Keratinocyte (primary cell): Measurements from ENCODE around the gene EHBP1. TPM values are rescaled to one million over a fixed set of nuclear protein-coding genes. Genes with fewer than 3 reads are reported as not detected.

Experiments
- DNase-seq: peaks from one replicate; pipeline ENCODE4 v3.0.0-alpha.2; 2011; ENCODE audit warnings: low read depth, missing footprints, low spot score
- FAIRE-seq: peaks from 2 replicates; lab custom pipeline; 2011; peaks lifted over from hg19 to GRCh38; lab: Jason Lieb, UNC
- H2AFZ ChIP-seq: 2 replicates; pipeline ENCODE4 v1.6.0; 2012; ENCODE audit warnings: low read length, control low read depth, inconsistent platforms; ENCODE audit not compliant: control insufficient read depth
- H3K27ac ChIP-seq: 2 replicates; pipeline ENCODE4 v1.5.1; 2011; ENCODE audit warnings: low read length; ENCODE audit not compliant: control insufficient read depth, insufficient read depth
- H3K27me3 ChIP-seq: 3 replicates; pipeline ENCODE4 v1.6.0; 2011; ENCODE audit warnings: low read length; ENCODE audit not compliant: control insufficient read depth, insufficient read depth; ENCODE audit errors: extremely low read depth
- H3K36me3 ChIP-seq, 2 experiments: 2 replicates in 1 of 2; 3 replicates in 1 of 2; pipeline ENCODE4 v1.5.1; 2011; ENCODE audit warnings: low read length in 2 of 2, mild to moderate bottlenecking in 1 of 2; ENCODE audit not compliant: control insufficient read depth in 2 of 2, insufficient read depth in 2 of 2; ENCODE audit errors: extremely low read depth in 1 of 2
- H3K4me1 ChIP-seq: 3 replicates; pipeline ENCODE4 v1.5.1; 2011; ENCODE audit warnings: low read length; ENCODE audit not compliant: control insufficient read depth, insufficient read depth; ENCODE audit errors: extremely low read depth
- H3K4me2 ChIP-seq: 3 replicates; pipeline ENCODE4 v1.6.0; 2011; ENCODE audit warnings: low read depth, low read length; ENCODE audit not compliant: control insufficient read depth, insufficient read depth; ENCODE audit errors: extremely low read depth
- H3K4me3 ChIP-seq, 3 experiments: fragments of 200-600 bp in 1 of 3; sonication (generic) in 1 of 3; 2 replicates in 2 of 3; 3 replicates in 1 of 3; pipeline ENCODE4 v1.5.1; 2011 to 2016; ENCODE audit warnings: low read length in 3 of 3, mild to moderate bottlenecking in 3 of 3, control low read depth in 2 of 3, inconsistent platforms in 1 of 3, low read depth in 1 of 3, mixed read lengths in 1 of 3, mixed run types in 1 of 3, moderate library complexity in 1 of 3; ENCODE audit not compliant: control insufficient read depth in 2 of 3, insufficient read depth in 2 of 3; ENCODE audit errors: extremely low read depth in 1 of 3
- H3K79me2 ChIP-seq: 2 replicates; pipeline ENCODE4 v1.6.0; 2012; ENCODE audit warnings: low read length; ENCODE audit not compliant: control insufficient read depth, insufficient read depth
- H3K9ac ChIP-seq: 3 replicates; pipeline ENCODE4 v1.6.0; 2011; ENCODE audit warnings: low read length; ENCODE audit not compliant: control insufficient read depth, insufficient read depth; ENCODE audit errors: extremely low read depth
- H3K9me1 ChIP-seq: 3 replicates; pipeline ENCODE4 v1.6.0; 2011; ENCODE audit warnings: low read length; ENCODE audit not compliant: control insufficient read depth, insufficient read depth; ENCODE audit errors: extremely low read depth
- H3K9me3 ChIP-seq: 2 replicates; pipeline ENCODE4 v1.5.1; 2012; ENCODE audit warnings: low read depth, low read length; ENCODE audit not compliant: control insufficient read depth
- H4K20me1 ChIP-seq: 3 replicates; pipeline ENCODE4 v1.6.0; 2011; ENCODE audit warnings: low read length; ENCODE audit not compliant: control insufficient read depth, insufficient read depth; ENCODE audit errors: extremely low read depth
- EZH2 ChIP-seq: IDR thresholded peaks from one replicate; pipeline ENCODE4 v1.6.1; 2012; ENCODE audit warnings: inconsistent platforms, mild to moderate bottlenecking, low read length, moderate library complexity
- dilution Hi-C: fragments of 300-500 bp; cut with MboI; formaldehyde crosslinking; loops from one replicate; pipeline ENCODE4 v1.7.0; 2020; ENCODE audit warnings: low sequenced_read_pairs; ENCODE audit not compliant: extremely low pct_ligation_motif_present
- polyA plus RNA-seq, 5 experiments: library from polyadenylated mRNA; depleted of rRNA in 3 of 5; stranded (reverse) in 3 of 5; stranded (forward) in 1 of 5; unstranded in 1 of 5; fragments of >200 nt; gene quantifications; 1 replicate in 1 of 5; 2 replicates in 3 of 5; 3 replicates in 1 of 5; pipeline versions ENCODE4 v1.2.1 to v1.2.3, GENCODE V29; 2011 to 2012; ENCODE audit warnings: missing spikeins in 2 of 5, low read depth in 1 of 5, low replicate concordance in 1 of 5
- TF ChIP-seq, protein P1 (sequence below), 3 experiments: IDR thresholded peaks in 1 of 3; conservative IDR thresholded peaks in 1 of 3; optimal IDR thresholded peaks in 1 of 3; 2 replicates in 2 of 3; 3 replicates in 1 of 3; pipeline versions ENCODE3 to v1.5.1; 2011; ENCODE audit warnings: low read length in 3 of 3, mild to moderate bottlenecking in 3 of 3, moderate library complexity in 2 of 3, control low read depth in 1 of 3, inconsistent platforms in 1 of 3; ENCODE audit not compliant: insufficient read depth in 2 of 3; ENCODE audit errors: extremely low read depth in 1 of 3

Gene EHBP1
- polyA plus RNA-seq, 1 donor (not counting 4 experiments of a cell fraction or from before 2014, with no cell fraction given) = 59.0 TPM

GRCh38 chr2:62687636-62688035, 17.9 kb upstream of the EHBP1 start:
- H3K4me3 ChIP-seq = no peak overlapping the region
- no peak overlapping the region for H2AFZ ChIP-seq
- no peak overlapping the region for H3K9ac ChIP-seq
- no peaks in the 10 kb centered on the region for H3K27me3 ChIP-seq
- no peaks in the 10 kb centered on the region for H3K9me1 ChIP-seq
- H4K20me1 ChIP-seq = no peaks in the 10 kb centered on the region
- dilution Hi-C loops = no loop called here
- H3K4me2 ChIP-seq = no peak overlapping the region
- no peaks in the 10 kb centered on the region for H3K9me3 ChIP-seq
- no peak for TF ChIP-seq EZH2
- TF ChIP-seq, protein P1, sequence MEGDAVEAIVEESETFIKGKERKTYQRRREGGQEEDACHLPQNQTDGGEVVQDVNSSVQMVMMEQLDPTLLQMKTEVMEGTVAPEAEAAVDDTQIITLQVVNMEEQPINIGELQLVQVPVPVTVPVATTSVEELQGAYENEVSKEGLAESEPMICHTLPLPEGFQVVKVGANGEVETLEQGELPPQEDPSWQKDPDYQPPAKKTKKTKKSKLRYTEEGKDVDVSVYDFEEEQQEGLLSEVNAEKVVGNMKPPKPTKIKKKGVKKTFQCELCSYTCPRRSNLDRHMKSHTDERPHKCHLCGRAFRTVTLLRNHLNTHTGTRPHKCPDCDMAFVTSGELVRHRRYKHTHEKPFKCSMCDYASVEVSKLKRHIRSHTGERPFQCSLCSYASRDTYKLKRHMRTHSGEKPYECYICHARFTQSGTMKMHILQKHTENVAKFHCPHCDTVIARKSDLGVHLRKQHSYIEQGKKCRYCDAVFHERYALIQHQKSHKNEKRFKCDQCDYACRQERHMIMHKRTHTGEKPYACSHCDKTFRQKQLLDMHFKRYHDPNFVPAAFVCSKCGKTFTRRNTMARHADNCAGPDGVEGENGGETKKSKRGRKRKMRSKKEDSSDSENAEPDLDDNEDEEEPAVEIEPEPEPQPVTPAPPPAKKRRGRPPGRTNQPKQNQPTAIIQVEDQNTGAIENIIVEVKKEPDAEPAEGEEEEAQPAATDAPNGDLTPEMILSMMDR (optimal IDR thresholded peaks at IDR 0.05 in 1 of 3, IDR thresholded peaks at IDR 0.05 in 1 of 3, conservative IDR thresholded peaks at IDR 0.05 in 1 of 3; ENCODE audit: extremely low read depth in 1 of 3, insufficient read depth in 2 of 3, low read length in 3 of 3) = no peak
- peaks cover 13% of the 10 kb centered on the region for H3K4me1 ChIP-seq
- no peak overlapping the region for H3K27ac ChIP-seq
- peak; percentile 41 for FAIRE-seq
- no peaks in the 10 kb centered on the region for H3K79me2 ChIP-seq
- H3K36me3 ChIP-seq = no peaks in the 10 kb centered on the region
- no peak for DNase-seq

DNA sequence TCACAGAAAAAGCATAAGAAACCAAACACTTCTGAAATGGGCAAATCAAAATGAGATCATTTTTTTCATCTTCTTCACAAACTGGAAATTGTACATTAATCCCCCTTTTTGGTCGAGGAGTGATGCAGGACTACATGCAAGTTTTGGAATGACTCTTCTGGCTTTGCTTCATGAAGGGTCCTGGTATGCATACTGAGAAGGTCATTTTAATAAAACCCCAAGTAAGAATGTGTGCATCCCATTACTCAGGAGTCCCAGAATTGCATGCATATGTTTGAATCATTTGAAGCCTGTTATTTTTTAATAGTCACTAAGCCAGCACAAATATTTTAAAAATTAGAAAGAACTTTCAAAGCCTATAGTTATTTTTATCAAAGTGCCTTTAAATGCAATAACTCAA, 16.7 kb upstream of the EHBP1 start:
- Histone ChIP-seq H4K20me1 (no peaks in the 10 kb centered on the region), H3K9me3 (no peaks in the 10 kb centered on the region), H3K4me2 (no peak overlapping the region), H2AFZ (no peak overlapping the region), H3K36me3 (no peaks in the 10 kb centered on the region), H3K4me1 (peaks cover 13% of the 10 kb centered on the region), H3K9me1 (no peaks in the 10 kb centered on the region), H3K9ac (no peak overlapping the region), H3K79me2 (no peaks in the 10 kb centered on the region), H3K27me3 (no peaks in the 10 kb centered on the region), H3K4me3 (no peak overlapping the region), H3K27ac (no peak overlapping the region)
- dilution Hi-C loops = no loop called here
- DNase-seq (no peak), FAIRE-seq (peak; percentile 41)
- TF ChIP-seq, protein P1 (optimal IDR thresholded peaks at IDR 0.05 in 1 of 3, IDR thresholded peaks at IDR 0.05 in 1 of 3, conservative IDR thresholded peaks at IDR 0.05 in 1 of 3; ENCODE audit: extremely low read depth in 1 of 3, insufficient read depth in 2 of 3, low read length in 3 of 3) = no peak
- TF ChIP-seq EZH2 = no peak
